H1 (cell line): Measurements from ENCODE around the gene CTNNA3. TPM values are rescaled to one million over a fixed set of nuclear protein-coding genes. Genes with fewer than 3 reads are reported as not detected.

Experiments
- CTCF ChIA-PET: fragments of 300-600 bp; sonication (Branson Sonifier 250); formaldehyde crosslinking; loops from one replicate; lab custom pipeline; 2021; ENCODE audit not compliant: partially characterized antibody; lab: Charles Lee
- POLR2A ChIA-PET: fragments of 300-600 bp; sonication (Branson Sonifier 250); formaldehyde crosslinking; loops from one replicate; lab custom pipeline; 2021; ENCODE audit warnings: inconsistent platforms; ENCODE audit not compliant: partially characterized antibody; lab: Charles Lee
- DNase-seq, 2 experiments: peaks; one replicate each; pipeline versions ENCODE4 v3.0.0 to v3.0.0-alpha.2; 2010 to 2022; ENCODE audit warnings: low spot score in 2 of 2, low read depth in 1 of 2, mixed read lengths in 1 of 2
- FAIRE-seq: peaks from 2 replicates; lab custom pipeline; 2011; peaks lifted over from hg19 to GRCh38; lab: Jason Lieb, UNC
- H2AFZ ChIP-seq: 2 replicates; pipeline ENCODE4 v1.8.1; 2012; ENCODE audit warnings: low read length, inconsistent platforms
- H2AK5ac ChIP-seq: 2 replicates; pipeline ENCODE4 v1.6.1; 2013; ENCODE audit warnings: low read depth, low read length
- H2BK120ac ChIP-seq: replicated peaks from 2 replicates; pipeline ENCODE3; 2013; ENCODE audit warnings: low read depth, low read length, inconsistent platforms
- H2BK12ac ChIP-seq: 2 replicates; pipeline ENCODE4 v1.6.1; 2013; ENCODE audit warnings: low read depth, low read length
- H2BK15ac ChIP-seq: 2 replicates; pipeline ENCODE4 v1.6.1; 2013; ENCODE audit warnings: low read length
- H2BK20ac ChIP-seq: 2 replicates; pipeline ENCODE4 v1.6.1; 2013; ENCODE audit warnings: low read length
- H2BK5ac ChIP-seq: 2 replicates; pipeline ENCODE4 v1.6.1; 2013; ENCODE audit warnings: low read depth, low read length
- H3K14ac ChIP-seq: 2 replicates; pipeline ENCODE4 v1.6.1; 2013; ENCODE audit warnings: inconsistent platforms; ENCODE audit not compliant: insufficient read length
- H3K18ac ChIP-seq: 2 replicates; pipeline ENCODE4 v1.6.1; 2013; ENCODE audit warnings: low read length; ENCODE audit errors: extremely low read depth
- H3K23ac ChIP-seq: 2 replicates; pipeline ENCODE4 v1.6.1; 2013; ENCODE audit warnings: inconsistent platforms; ENCODE audit not compliant: insufficient read length
- H3K23me2 ChIP-seq: 2 replicates; pipeline ENCODE4 v1.6.1; 2013; ENCODE audit warnings: low read depth, low read length
- H3K27ac ChIP-seq: 2 replicates; pipeline ENCODE4 v1.6.1; 2011; ENCODE audit warnings: low read depth, low read length, inconsistent platforms
- H3K27me3 ChIP-seq, 4 experiments: replicated peaks in 1 of 4; 1 replicate in 1 of 4; 2 replicates in 3 of 4; pipeline versions ENCODE4 v1.6.1 to v1.8.1; 2011 to 2013; ENCODE audit warnings: low read length in 3 of 4, mild to moderate bottlenecking in 3 of 4, inconsistent platforms in 2 of 4, mixed read lengths in 2 of 4, moderate library complexity in 1 of 4; ENCODE audit not compliant: control insufficient read depth in 3 of 4, insufficient read depth in 3 of 4; ENCODE audit errors: extremely low read depth in 1 of 4
- H3K36me3 ChIP-seq, 4 experiments: 2 replicates each; pipeline versions ENCODE4 v1.6.1 to v1.8.1; 2011 to 2013; ENCODE audit warnings: mild to moderate bottlenecking in 4 of 4, low read length in 3 of 4, moderate library complexity in 2 of 4, control low read depth in 1 of 4, inconsistent platforms in 1 of 4; ENCODE audit not compliant: insufficient read depth in 4 of 4, control insufficient read depth in 2 of 4
- H3K4ac ChIP-seq: replicated peaks from 2 replicates; pipeline ENCODE3; 2013; ENCODE audit warnings: low read length, low read depth, mixed read lengths, inconsistent platforms; ENCODE audit not compliant: insufficient read length
- H3K4me1 ChIP-seq, 4 experiments: replicated peaks in 1 of 4; 1 replicate in 1 of 4; 2 replicates in 3 of 4; pipeline versions ENCODE4 v1.6.1 to v1.8.1; 2011 to 2013; ENCODE audit warnings: low read length in 3 of 4, inconsistent platforms in 2 of 4, mixed read lengths in 1 of 4; ENCODE audit not compliant: insufficient read depth in 4 of 4, control insufficient read depth in 3 of 4
- H3K4me2 ChIP-seq, 2 experiments: 2 replicates each; pipeline versions ENCODE4 v1.6.1 to v1.8.1; 2011 to 2013; ENCODE audit warnings: low read depth in 2 of 2, low read length in 2 of 2, control low read depth in 1 of 2, inconsistent platforms in 1 of 2, mild to moderate bottlenecking in 1 of 2; ENCODE audit not compliant: insufficient read depth in 1 of 2
- H3K4me3 ChIP-seq, 4 experiments: fragments of 200-600, 300-600 bp in 1 of 4; sonication (generic), shearing (Covaris generic), sonication (Bioruptor Twin) in 1 of 4; 2 replicates each; pipeline versions ENCODE4 v1.5.1 to v1.8.1; 2011 to 2016; ENCODE audit warnings: low read length in 4 of 4, low read depth in 3 of 4, control low read depth in 2 of 4, inconsistent platforms in 2 of 4, mild to moderate bottlenecking in 2 of 4, mixed read lengths in 1 of 4, moderate library complexity in 1 of 4; ENCODE audit not compliant: insufficient read depth in 2 of 4; ENCODE audit errors: extremely low read depth in 1 of 4
- H3K56ac ChIP-seq: replicated peaks from 2 replicates; pipeline ENCODE3; 2013; ENCODE audit warnings: low read depth, mild to moderate bottlenecking, mixed read lengths, low read length, inconsistent platforms; ENCODE audit not compliant: insufficient read length
- H3K79me1 ChIP-seq: 2 replicates; pipeline ENCODE4 v1.6.1; 2013; ENCODE audit warnings: low read depth, low read length, control low read depth
- H3K79me2 ChIP-seq, 2 experiments: 2 replicates each; pipeline versions ENCODE4 v1.6.1 to v1.8.1; 2012 to 2013; ENCODE audit warnings: low read length in 2 of 2, mild to moderate bottlenecking in 2 of 2, inconsistent platforms in 1 of 2; ENCODE audit not compliant: insufficient read depth in 2 of 2, control insufficient read depth in 1 of 2
- H3K9ac ChIP-seq, 4 experiments: replicated peaks in 1 of 4; 1 replicate in 1 of 4; 2 replicates in 3 of 4; pipeline versions ENCODE4 v1.6.1 to v1.8.1; 2011 to 2013; ENCODE audit warnings: low read depth in 3 of 4, low read length in 3 of 4, control low read depth in 2 of 4, mild to moderate bottlenecking in 2 of 4, moderate library complexity in 2 of 4, inconsistent platforms in 1 of 4; ENCODE audit errors: extremely low read depth in 1 of 4
- H3K9me3 ChIP-seq, 2 experiments: 2 replicates each; pipeline versions ENCODE4 v1.6.1 to v1.8.1; 2012 to 2013; ENCODE audit warnings: mild to moderate bottlenecking in 2 of 2, moderate library complexity in 2 of 2, control low read depth in 1 of 2, inconsistent platforms in 1 of 2, low read depth in 1 of 2, low read length in 1 of 2, mixed read lengths in 1 of 2; ENCODE audit not compliant: insufficient read depth in 2 of 2
- H4K20me1 ChIP-seq, 2 experiments: replicated peaks in 1 of 2; 2 replicates each; pipeline versions ENCODE3 to v1.8.1; 2011 to 2013; ENCODE audit warnings: inconsistent platforms in 2 of 2, low read length in 2 of 2, mild to moderate bottlenecking in 1 of 2; ENCODE audit not compliant: insufficient read depth in 2 of 2, control insufficient read depth in 1 of 2
- H4K5ac ChIP-seq: 2 replicates; pipeline ENCODE4 v1.6.1; 2013; ENCODE audit warnings: low read length, low read depth, mixed read lengths, inconsistent platforms; ENCODE audit not compliant: insufficient read length
- H4K8ac ChIP-seq: 2 replicates; pipeline ENCODE4 v1.8.0; 2013; ENCODE audit warnings: mild to moderate bottlenecking, moderate library complexity, low read length, inconsistent platforms; ENCODE audit not compliant: insufficient read depth; ENCODE audit errors: extremely low read depth
- H4K91ac ChIP-seq: replicated peaks from 2 replicates; pipeline ENCODE3; 2013; ENCODE audit warnings: low read length, mixed read lengths, inconsistent platforms; ENCODE audit not compliant: insufficient read length
- KDM5A ChIP-seq: fragments of 200-600 bp; IDR thresholded peaks from 2 replicates; pipeline ENCODE4 v1.7.1; 2012; ENCODE audit warnings: mild to moderate bottlenecking, low read length, inconsistent platforms, mixed read lengths
- NANOG ChIP-seq: IDR thresholded peaks from 2 replicates; pipeline ENCODE4 v1.6.1; 2011; ENCODE audit warnings: low read length, low read depth, mild to moderate bottlenecking, inconsistent platforms; ENCODE audit not compliant: insufficient read depth, poor library complexity, severe bottlenecking
- NRF1 ChIP-seq: IDR thresholded peaks from 2 replicates; pipeline ENCODE4 v1.6.1; 2011; ENCODE audit warnings: mild to moderate bottlenecking, low read depth, low read length, improper control_type of control experiment
- RFX5 ChIP-seq: IDR thresholded peaks from 2 replicates; pipeline ENCODE4 v1.6.1; 2011; ENCODE audit warnings: low read depth, low read length, improper control_type of control experiment, borderline replicate concordance
- SIN3A ChIP-seq, 2 experiments: IDR thresholded peaks in 1 of 2; conservative IDR thresholded peaks in 1 of 2; 2 replicates each; pipeline ENCODE4 v1.6.1; 2011 to 2012; ENCODE audit warnings: low read length in 2 of 2, improper control_type of control experiment in 1 of 2, low read depth in 1 of 2, mild to moderate bottlenecking in 1 of 2
- SP2 ChIP-seq: IDR thresholded peaks from 2 replicates; pipeline ENCODE4 v1.6.1; 2012; ENCODE audit warnings: mild to moderate bottlenecking, low read length, inconsistent platforms
- WGBS, 2 experiments: shearing (Covaris generic) in 1 of 2; methylation state at CpG; one replicate each; pipeline versions ENCODE4 v1.1.6 to v1.1.7; 2013 to 2015; ENCODE audit warnings: low lambda C conversion rate in 2 of 2, mixed read lengths in 2 of 2, inconsistent platforms in 1 of 2, low coverage in 1 of 2, missing lambda C conversion rate in 1 of 2; ENCODE audit not compliant: insufficient replicate concordance in 2 of 2, insufficient coverage in 1 of 2, insufficient read length in 1 of 2; ENCODE audit errors: extremely low coverage in 1 of 2, missing lambda C conversion rate in 1 of 2; 5-methylcytosine and 5-hydroxymethylcytosine counted together
- polyA plus RNA-seq, 7 experiments: library from polyadenylated mRNA; depleted of rRNA in 3 of 7; stranded (reverse) in 5 of 7; unstranded in 2 of 7; fragments of >200 nt in 5 of 7; fragments of 200-250 nt in 2 of 7; gene quantifications; 1 replicate in 5 of 7; 2 replicates in 1 of 7; 4 replicates in 1 of 7; pipeline versions ENCODE4 v1.2.1 to v1.2.3, GENCODE V29; 2011 to 2013; ENCODE audit warnings: missing spikeins in 2 of 7, mixed read lengths in 2 of 7
- total RNA-seq: library from RNA; stranded (reverse); fragmentation: NEBNext Ultra II Directional; extraction: Animal tissue kit (Norgen Biotek cat#: 25700); gene quantifications from 2 replicates; pipeline ENCODE4 v1.2.1, GENCODE V29; 2021

CTNNA3 gene
- total and polyA plus RNA-seq, 2 of the 8 experiments (the other 6 are each of a cell fraction or from before 2014, with no cell fraction given): 1.3 to 1.5 TPM

- Histone ChIP-seq H3K23ac (no peak overlapping the region), H3K79me2 (no peaks in the 10 kb centered on the region), H2BK15ac (no peak overlapping the region), H3K27me3 (no peaks in the 10 kb centered on the region), H4K8ac (no peak overlapping the region), H2BK120ac (no peak overlapping the region), H3K56ac (no peak overlapping the region), H3K9me3 (no peaks in the 10 kb centered on the region), H3K18ac (no peak overlapping the region), H4K91ac (no peak overlapping the region), H4K5ac (no peak overlapping the region), H3K4me2 (no peak overlapping the region), H2AK5ac (no peak overlapping the region), H3K4ac (no peak overlapping the region), H3K14ac (no peak overlapping the region), H4K20me1 (no peaks in the 10 kb centered on the region), H3K79me1 (no peaks in the 10 kb centered on the region), H2BK12ac (no peak overlapping the region), H3K9ac (no peak overlapping the region), H2BK20ac (no peak overlapping the region), H3K4me3 (no peak overlapping the region), H2AFZ (no peak overlapping the region), H3K23me2 (no peaks in the 10 kb centered on the region), H3K4me1 (no peaks in the 10 kb centered on the region), H2BK5ac (no peak overlapping the region), H3K27ac (no peak overlapping the region), H3K36me3 (no peaks in the 10 kb centered on the region)
- no peak for DNase-seq
- POLR2A ChIA-PET: no interaction called here
- CTCF ChIA-PET: no interaction called here
- FAIRE-seq: no peak
- 95% methylated on average over 9 of the region's 9 CpGs; no CpG with 5 or more reads in 1 of the 2 experiments for WGBS, 2 experiments
- TF ChIP-seq KDM5A (no peak), RFX5 (no peak), NRF1 (no peak), SIN3A (conservative IDR thresholded peaks at IDR 0.05 in 1 of 2, IDR thresholded peaks at IDR 0.05 in 1 of 2; ENCODE audit: low read depth in 1 of 2, low read length in 2 of 2) (no peak), SP2 (no peak), NANOG (no peak)
Observed at GRCh38 chr10:67033878-67034277, 662.1 kb downstream of the CTNNA3 start.
